GM12801 (cell line): ENCODE results near the gene ST6GALNAC2.

Experiments
- TF ChIP-seq, protein P1 (sequence below): IDR thresholded peaks from one replicate; pipeline ENCODE4 v1.5.1; 2011; ENCODE audit warnings: control low read depth; ENCODE audit not compliant: insufficient read length; ENCODE audit errors: extremely low read depth

The ST6GALNAC2 gene

DNA sequence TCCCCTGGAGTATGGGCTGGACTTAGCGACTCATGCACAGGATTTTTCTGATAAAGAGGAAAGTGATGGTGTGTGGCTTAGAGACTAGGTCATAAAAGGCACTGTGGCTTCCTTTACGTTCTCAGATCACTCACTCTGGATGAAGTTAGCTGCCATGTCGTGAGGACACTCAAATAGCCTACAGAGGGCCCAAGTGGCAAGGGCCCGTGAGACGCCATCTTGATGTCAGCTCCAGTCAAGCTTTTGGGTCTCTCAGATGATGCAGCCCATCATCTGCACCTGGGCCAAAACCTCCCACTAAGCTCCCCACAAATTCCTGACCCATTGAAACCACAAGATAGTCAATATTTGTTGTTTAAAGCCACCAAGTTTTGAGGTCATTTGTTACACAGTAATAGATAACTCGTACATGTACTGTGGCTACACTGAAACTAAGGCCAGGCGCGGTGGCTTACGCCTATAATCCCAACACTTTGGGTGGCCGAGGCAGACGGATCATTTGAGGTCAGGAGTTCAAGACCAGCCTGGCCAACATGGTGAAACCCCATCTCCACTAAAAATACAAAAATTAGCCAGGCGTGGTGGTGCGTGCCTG, 14.7 kb downstream of the ST6GALNAC2 start:
- TF ChIP-seq, protein P1, sequence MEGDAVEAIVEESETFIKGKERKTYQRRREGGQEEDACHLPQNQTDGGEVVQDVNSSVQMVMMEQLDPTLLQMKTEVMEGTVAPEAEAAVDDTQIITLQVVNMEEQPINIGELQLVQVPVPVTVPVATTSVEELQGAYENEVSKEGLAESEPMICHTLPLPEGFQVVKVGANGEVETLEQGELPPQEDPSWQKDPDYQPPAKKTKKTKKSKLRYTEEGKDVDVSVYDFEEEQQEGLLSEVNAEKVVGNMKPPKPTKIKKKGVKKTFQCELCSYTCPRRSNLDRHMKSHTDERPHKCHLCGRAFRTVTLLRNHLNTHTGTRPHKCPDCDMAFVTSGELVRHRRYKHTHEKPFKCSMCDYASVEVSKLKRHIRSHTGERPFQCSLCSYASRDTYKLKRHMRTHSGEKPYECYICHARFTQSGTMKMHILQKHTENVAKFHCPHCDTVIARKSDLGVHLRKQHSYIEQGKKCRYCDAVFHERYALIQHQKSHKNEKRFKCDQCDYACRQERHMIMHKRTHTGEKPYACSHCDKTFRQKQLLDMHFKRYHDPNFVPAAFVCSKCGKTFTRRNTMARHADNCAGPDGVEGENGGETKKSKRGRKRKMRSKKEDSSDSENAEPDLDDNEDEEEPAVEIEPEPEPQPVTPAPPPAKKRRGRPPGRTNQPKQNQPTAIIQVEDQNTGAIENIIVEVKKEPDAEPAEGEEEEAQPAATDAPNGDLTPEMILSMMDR = no peak

DNA sequence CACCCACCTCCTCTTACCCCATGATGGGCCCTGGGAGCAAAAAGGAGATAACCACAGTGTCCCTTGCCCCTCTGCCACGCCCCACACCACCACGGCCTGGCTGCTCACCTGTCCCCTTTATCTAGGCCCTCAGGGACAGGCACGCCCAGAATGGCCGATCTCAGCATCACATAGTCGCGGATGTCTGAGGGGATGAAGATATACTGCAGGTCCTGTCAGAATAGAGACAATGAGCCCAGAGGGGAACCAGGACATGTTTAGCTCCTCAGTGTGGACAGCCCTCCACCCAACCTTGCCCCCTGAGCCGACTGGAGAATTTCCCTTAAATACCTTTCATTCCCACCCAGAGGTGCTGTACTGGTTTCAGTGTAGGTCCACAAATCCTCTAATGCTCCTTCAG, 15.2 kb downstream of the ST6GALNAC2 start:
- TF ChIP-seq, protein P1 = no peak

DNA sequence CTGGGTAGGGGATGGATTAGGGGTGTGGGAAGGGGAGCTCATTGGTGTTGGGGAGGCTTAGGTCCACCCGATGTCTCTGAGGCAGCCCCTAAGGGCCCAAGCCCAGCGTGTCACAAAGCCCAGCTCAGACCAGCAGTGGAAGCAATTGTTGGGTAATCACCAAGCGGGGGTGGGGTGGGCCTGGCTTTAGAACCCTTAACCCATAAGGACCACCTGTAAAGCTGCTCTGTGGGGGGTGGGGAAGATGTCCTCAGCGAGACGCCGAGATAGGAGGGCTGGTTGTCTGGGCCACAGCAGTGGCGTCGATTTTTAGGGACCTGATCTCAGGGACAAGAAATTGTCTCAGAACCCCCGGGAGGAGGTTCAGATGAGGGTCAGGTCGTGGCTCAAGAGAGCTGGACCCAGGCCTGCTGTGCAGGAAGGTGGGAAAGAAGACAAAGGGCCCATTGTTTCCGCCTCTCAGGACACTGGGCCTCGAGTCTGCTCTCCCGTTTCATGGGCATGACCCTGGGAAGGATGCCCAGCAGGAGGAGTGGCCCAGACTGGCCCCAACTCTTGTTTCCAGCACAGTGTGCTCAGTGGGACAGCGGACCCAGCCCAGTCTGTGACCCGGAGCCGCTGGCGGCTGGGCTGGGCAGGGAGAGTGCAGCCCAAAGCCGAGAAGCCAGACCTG, 15.9 kb downstream of the ST6GALNAC2 start:
- TF ChIP-seq, protein P1 = no peak

DNA sequence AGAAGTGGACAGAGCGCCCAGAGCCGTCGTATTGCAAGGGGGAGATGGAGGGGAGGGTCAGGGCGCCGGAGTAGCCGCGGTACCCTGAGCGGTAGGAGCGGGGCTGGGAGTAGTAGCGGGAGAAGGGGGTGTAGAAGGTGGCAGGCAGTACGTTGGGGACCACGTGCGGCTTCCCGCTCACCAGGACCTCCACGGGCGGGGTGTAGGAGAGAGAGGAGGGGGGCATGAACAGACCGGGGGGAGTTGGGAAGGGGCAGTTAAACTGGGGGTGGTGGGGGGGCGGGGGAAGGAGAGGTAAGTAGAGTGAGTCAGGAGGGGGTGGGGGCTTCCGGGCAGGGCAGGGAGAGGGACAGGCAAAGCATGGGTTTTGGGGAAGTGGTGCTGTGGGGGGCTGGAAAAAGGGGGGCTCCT, 16.8 kb downstream of the ST6GALNAC2 start:
- TF ChIP-seq, protein P1 = no peak

DNA sequence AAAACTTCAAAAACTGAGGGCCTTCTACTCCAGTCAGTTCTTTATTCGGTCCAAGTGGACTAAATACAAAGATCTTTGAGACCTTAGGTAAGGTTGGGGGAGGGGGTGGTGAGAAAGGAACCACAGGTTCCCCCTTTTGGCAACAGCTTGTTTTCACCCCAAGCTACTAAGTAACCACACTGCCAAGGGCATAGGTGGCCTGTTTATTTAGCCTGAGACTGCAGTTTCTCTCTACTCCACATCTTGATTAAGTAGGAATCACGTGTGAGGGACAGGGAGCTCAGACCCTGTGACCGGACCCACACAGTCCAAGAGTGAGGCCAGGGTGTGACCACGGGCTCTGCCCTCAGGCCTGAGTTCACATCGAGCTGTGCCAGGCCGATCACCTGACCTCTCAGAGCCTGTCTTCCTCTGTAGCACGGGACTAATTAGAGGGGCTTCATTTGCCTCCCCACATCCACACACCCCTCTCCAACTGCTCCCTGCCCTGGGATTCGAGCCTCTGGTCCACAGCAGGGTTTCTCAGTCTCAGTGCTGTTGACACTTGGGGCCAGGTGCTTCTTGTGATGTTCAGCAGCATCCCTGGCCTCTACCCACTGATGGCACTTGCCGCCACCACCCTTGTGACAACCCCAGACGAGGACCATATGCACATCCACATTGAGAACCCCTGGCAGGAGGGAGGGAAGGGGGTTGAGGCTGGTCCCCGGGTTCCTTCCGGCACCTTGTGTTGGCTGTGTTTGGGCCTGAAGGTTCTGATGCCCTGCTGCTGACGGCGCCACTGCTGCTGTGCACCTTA, 17.8 kb downstream of the ST6GALNAC2 start:
- TF ChIP-seq, protein P1 = no peak

DNA sequence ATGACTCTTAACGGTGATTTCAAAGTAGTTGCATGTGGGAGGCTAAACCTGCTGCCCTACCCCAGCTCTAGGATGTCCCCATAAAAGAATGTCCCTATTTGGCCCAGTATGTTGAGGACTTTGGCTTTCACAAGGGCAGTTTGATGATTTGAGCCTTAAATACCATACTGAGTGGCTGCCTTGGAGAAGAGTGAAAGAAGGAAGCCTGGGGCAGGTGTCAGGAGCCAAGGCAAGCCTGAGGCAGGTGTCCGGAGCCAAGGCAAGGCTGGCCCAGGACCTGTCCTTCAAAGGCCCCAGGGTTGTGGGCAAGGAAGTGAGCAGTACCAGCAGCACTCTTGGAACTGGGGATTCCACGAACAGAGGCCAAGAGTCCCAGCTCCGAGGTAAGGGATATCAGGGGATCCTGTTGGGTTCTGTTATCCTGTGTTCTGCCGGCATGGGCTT, 18.6 kb downstream of the ST6GALNAC2 start:
- TF ChIP-seq, protein P1 = no peak

DNA sequence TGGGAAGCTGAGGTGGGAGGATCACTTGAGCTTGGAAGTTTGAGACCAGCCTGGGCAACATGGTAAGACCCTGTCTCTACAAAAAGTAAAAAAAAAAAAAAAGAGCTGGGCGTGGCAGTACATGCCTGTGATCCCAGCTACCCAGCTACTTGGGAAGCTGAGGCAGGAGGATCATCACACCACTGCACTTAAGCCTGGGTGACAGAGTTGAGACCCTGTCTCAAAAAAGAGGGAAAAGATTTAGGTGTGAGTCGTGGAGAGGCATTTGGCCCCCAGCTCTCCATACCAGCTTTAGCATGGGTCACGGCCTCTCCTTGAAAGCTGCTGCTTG, 19.1 kb downstream of the ST6GALNAC2 start:
- TF ChIP-seq, protein P1 = no peak
